ENCODE results near the gene CDH23.

The CDH23 gene

DNA sequence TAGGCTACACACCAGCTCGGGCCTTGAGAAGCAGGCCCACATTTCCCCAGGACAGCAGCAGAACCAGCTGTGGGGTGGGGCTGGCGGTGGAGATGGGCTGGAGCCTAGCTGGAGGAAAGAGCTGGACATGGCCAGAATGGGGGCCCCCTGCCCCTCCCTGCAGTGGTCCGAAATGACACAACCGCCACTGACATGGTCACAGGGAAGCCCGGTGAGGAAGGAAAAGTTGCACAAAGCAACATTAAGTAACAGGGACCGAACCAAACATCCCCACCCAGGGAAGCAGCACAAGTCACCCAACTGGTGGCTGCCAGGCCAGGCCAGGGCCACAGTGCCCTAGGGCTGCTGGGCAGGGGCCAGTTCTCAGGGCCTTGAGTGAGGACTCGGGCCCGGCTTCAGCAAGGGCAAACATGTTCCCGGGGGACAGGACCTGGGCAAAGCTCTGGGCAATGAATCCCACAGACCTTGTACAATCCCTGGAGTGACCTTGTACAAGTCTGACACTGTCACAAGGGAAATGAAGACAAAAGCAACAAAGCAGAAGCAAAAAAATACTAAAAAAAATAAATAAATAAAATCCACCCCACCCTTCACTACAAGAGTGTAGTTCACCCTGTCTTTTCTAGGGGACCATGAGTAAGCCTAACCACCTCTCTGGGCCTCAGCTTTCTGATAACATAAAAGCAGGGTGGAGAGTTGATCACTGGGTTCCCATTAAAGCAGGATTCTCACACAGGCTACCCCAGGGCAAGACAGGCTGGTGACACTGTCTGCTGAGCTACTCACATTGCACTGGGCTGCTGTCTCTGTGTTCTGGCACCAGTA lies 421.3 kb downstream of the CDH23 start:
- no peak for DNase-seq
- in situ Hi-C loops (cut with HindIII; ENCODE audit: low pct_ligation_motif_present, low pct_unique_long_range_greater_than_20kb, low sequenced_read_pairs), result no loop called here

DNA sequence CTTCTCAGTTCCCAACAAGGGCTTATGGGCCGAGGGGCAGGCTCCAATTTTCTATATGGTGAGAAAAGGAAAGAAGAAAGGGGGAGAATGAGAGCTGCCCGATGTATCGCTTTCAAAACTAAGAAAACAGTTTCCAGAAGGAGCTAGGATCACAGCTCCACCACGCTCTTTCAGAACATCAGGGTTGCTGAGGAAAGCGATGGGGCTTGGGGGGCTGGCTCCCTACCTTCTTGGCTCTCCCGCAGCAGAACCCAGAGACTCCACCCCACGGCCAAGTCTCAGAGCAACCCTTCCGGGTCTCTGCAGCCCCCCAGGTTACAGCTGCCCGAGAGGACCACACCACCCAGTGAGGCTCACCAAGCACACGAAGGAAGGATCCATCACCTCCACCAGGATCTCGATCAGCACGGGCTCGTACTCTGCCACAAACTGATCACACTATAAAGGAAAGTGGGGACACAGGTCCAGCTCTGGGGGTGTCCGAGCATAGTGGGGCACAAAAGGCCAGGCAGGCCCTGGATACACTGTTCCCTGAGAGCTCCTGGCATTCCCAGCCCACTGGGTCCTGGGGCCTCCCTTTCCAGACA lies 422.0 kb downstream of the CDH23 start:
- DNase-seq, result no peak
- in situ Hi-C loops (cut with HindIII; ENCODE audit: low pct_ligation_motif_present, low pct_unique_long_range_greater_than_20kb, low sequenced_read_pairs), result no loop called here

DNA sequence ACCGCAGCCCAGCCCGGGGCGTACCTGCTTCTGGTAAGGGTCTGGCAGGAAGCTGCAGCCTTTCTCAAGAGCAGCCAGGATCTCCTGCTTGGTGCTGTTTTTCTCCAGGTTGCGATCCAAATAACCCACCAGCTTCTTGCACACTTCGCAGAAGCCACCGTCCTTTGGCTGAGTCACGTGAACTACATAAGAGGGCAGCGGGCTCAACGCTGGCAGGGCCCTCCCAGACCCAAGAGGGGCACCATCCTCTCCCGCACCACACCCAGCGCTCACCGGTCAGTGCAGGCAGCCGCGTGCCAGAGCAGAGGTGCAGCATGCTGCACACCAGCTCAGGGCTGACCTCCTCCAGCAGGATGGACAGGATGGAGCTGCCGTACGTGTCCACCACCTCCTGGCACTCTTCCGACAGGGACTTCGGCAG lies 422.7 kb downstream of the CDH23 start:
- in situ Hi-C loops (cut with HindIII; ENCODE audit: low pct_ligation_motif_present, low pct_unique_long_range_greater_than_20kb, low sequenced_read_pairs), result no loop called here
- no peak for DNase-seq

DNA sequence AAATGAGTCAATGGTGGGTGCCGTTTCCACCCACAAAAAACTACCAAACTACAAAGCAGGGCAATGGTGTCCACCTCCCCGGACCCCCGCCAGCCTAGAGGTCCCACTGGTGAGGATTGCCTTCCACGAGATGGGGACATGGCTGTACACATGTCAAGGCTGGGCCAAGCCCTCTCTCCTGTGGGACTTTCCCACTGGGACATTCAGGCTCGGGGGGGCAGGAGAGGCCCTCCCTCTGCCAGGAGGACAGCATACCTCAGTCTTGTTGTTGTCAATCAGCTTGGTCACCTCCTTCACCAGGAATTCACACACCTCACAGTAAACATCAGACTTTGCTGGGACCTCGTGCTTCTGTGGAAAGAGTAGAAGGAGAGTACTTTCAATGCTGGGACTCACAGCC lies 423.3 kb downstream of the CDH23 start:
- DNase-seq, result no peak

DNA sequence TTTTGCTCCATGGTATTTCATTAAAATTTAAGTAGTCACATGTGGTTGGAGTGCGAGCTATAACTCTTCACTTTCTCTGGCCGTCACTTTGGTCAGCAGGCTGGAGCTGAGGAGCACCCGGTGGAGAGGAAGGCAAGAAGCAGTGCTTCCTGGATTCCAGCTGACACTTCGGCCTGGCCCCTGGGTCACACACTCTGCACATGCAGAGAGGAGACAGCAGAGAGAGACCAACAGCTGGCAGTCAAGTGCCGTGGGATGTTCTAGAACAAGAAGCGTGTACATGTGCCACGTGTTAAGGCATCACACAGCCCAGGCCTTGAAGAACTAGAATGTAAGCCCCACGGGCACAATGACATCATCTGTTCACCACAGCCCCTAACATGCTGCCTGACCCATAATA lies 424.2 kb downstream of the CDH23 start:
- in situ Hi-C loops (cut with HindIII; ENCODE audit: low pct_ligation_motif_present, low pct_unique_long_range_greater_than_20kb, low sequenced_read_pairs), result no loop called here

More for the DNA sequence above, 423.3 kb downstream of the CDH23 start:
- in situ Hi-C loops (cut with HindIII; ENCODE audit: low pct_ligation_motif_present, low pct_unique_long_range_greater_than_20kb, low sequenced_read_pairs), result no loop called here

DNA sequence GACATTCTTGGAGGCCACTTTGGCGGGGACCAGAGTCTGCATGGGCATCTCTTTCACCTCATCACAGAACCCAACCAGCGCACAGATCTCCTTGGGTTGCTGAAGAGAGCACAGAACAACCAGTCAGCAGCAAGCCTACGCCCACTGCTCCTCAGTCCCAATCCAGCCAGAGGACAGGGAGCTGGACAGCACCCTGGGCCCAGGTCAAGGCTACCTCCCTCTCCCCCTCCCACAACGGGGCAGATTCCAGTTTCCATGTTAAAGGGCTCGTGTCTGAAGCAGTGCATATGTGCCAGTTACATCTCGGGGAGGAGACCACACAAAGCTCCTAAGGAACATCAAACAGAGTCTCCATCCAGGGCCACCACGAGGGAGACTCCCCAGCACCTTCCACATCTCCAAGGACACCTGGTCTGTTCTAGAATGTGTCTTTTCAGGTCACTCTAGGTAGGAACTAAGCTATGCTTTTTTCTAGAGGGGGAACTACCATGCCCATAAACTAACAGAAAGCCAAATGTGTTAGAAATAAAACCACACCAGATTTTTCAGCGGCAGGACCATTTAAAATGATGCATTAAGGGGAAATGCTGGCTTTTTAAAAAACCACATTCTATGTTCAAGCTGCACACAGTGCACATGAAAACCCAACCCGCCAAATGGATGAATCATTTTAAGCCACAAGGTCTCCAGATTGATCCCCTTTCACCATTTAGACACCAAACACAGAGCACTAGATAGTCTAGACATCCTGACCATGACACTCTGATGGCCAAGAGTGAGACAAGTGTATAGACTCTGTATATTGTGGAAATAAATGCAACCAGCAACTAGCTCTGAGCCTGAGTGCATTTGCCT lies 425.4 kb downstream of the CDH23 start:
- in situ Hi-C loops (cut with HindIII; ENCODE audit: low pct_ligation_motif_present, low pct_unique_long_range_greater_than_20kb, low sequenced_read_pairs), result no loop called here

More for the DNA sequence above, 424.2 kb downstream of the CDH23 start:
- DNase-seq, result no peak

DNA sequence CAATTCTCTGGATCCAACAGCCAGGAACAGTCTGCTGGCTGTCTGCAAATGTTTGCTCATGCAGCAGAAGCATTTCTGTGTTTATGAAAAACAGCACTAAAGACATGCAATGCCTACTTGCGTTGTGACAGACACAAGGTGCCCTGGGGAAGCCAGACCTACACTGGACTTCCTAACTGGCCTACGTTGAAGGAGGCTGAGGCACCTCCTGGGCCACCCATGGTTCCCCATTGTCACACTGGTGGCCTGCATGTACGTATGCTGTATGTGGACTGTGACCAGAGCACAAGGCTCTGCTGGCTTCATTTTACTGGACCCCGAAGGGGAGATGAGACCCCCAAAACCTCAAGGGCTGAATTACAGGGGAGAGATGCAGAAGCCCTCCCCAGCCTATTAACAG lies 426.6 kb downstream of the CDH23 start:
- in situ Hi-C loops (cut with HindIII; ENCODE audit: low pct_ligation_motif_present, low pct_unique_long_range_greater_than_20kb, low sequenced_read_pairs), result no loop called here
- DNase-seq, result no peak

More for the DNA sequence above, 425.4 kb downstream of the CDH23 start:
- no peak for DNase-seq

DNA sequence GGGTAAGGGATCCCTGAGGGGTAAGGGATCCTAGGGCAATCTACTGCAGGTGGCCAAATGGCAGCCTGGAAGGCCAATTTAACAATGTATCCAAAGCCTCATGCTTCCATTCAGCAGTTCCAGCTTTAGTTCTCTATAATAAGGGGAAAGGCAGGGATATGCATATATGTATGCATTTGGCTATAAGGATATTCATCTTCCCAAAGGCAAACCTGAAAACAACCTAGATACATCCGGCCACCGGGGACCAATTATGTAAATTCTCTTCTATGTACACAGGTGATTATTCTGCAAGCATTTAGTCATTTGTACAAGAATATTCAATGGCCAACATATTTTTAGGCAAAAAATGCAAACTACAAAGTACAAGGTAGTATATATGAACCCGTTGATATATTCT lies 427.6 kb downstream of the CDH23 start:
- in situ Hi-C loops (cut with HindIII; ENCODE audit: low pct_ligation_motif_present, low pct_unique_long_range_greater_than_20kb, low sequenced_read_pairs), result no loop called here
- DNase-seq, result no peak

DNA sequence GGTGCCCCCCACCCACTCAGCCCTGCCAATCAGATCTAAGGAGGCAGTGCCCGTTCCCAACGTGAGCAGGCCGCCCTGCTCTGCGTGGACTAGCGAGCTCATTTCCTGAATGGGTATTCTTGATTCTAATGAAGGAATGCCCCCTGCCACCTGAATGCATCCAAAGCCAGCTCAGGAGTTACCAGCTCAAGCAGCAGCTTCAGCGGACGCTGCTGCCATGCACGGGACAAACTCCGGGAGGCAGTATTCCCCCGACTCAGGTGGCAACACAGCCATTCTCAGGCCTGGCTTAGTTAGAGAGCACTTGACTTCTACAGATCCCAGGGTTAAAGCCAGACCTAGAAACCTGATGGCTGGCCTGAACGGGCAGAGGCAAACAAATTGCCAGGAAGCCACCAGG lies 428.5 kb downstream of the CDH23 start:
- no peak for DNase-seq
- in situ Hi-C loops (cut with HindIII; ENCODE audit: low pct_ligation_motif_present, low pct_unique_long_range_greater_than_20kb, low sequenced_read_pairs), result no loop called here

DNA sequence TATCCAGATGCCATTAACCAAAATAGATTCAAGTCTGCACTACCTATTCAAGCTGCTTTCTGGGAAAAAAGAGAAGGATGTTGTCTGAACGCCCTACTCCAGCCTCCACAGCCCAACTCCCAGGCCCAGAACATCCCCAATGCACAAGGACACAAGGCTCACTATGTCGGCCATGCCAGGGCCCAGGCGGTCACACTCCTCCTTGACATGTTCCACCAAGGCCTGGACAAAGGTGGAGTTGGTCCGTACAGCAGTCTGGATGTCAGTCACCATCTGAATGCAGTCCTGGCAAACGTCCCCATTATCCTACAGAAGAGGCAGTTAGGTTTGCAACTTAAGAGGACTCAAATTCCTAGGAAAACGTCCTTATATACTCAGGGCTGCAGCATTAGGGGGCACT lies 431.1 kb downstream of the CDH23 start:
- DNase-seq, result no peak
- in situ Hi-C loops (cut with HindIII; ENCODE audit: low pct_ligation_motif_present, low pct_unique_long_range_greater_than_20kb, low sequenced_read_pairs), result no loop called here

DNA sequence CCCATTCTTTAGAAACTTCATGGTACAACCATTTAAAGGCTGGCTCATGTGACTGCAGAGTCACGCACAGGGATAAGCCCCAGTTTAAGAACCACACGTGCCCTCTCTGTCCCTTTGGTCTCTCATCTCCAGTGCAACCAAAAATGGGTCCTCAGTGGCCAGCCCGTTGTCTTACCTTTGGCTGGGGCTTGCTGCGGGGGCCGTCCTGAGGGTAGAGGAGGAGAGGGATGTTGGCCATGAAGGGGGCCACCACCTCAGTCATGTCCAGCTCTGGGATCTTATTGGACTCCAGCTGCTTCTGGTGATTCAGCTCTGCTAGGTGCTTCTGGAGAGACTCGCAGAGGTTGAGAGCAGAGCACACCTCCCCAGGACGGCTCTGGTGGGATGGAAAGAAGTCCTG lies 432.0 kb downstream of the CDH23 start:
- no peak for DNase-seq
- in situ Hi-C loops (cut with HindIII; ENCODE audit: low pct_ligation_motif_present, low pct_unique_long_range_greater_than_20kb, low sequenced_read_pairs), result no loop called here

DNA sequence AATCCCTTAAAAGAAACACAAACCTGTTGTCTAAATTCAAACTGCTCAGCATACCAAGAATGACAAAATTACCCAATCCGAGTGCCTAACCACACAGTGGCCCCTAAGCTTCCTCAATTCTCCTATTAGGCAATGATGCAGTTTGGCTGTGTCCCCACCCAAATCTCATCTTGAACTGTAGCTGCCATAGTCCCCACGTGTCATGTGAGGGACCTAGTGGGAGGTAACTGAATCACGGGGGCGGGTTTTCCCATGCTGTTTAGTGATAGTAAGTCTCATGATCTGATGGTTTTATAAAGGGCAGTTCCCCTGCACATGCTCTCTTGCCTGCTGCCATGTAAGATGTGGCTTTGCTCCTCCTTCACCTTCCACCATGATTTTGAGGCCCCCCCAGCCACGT lies 432.5 kb downstream of the CDH23 start:
- DNase-seq, result no peak
- in situ Hi-C loops (cut with HindIII; ENCODE audit: low pct_ligation_motif_present, low pct_unique_long_range_greater_than_20kb, low sequenced_read_pairs), result no loop called here

DNA sequence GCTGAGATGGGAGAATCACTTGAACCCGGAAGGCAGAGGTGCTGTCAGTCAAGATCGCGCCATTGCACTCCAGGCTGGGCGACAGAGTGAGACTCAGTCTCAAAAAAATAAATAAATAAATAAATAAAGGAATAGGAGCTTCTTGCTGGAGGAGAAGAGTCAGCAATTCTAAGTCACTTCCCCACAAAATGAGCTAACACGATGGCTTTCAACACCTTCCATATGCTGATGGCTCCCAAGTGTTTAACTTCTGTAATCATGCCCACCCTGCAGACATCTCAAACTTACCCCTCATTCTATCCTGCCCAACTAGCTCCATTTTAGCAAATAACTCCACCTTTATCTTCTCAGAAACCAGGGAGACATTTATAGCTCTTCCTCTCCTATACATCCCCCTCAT lies 433.2 kb downstream of the CDH23 start:
- DNase-seq, result no peak
- in situ Hi-C loops (cut with HindIII; ENCODE audit: low pct_ligation_motif_present, low pct_unique_long_range_greater_than_20kb, low sequenced_read_pairs), result no loop called here

DNA sequence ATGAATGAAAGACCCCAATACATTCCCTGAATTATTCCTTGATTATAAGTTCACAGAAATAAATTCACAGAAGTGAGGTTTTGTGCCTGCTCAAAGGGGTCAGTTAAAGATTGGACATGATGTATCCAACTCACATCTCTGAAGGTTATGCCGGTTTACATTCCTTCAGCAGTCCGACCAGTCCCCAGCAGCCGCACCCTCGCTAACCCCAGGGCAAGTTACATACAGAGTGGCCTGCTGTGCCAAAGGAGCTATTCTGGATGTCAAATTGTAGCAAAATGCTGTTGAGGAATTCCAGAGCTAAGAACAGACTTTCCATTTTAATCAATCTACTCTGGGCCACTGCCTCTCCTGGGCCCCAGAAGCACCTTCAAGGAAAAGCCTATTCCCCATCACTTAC lies 434.0 kb downstream of the CDH23 start:
- no peak for DNase-seq
- in situ Hi-C loops (cut with HindIII; ENCODE audit: low pct_ligation_motif_present, low pct_unique_long_range_greater_than_20kb, low sequenced_read_pairs), result no loop called here

DNA sequence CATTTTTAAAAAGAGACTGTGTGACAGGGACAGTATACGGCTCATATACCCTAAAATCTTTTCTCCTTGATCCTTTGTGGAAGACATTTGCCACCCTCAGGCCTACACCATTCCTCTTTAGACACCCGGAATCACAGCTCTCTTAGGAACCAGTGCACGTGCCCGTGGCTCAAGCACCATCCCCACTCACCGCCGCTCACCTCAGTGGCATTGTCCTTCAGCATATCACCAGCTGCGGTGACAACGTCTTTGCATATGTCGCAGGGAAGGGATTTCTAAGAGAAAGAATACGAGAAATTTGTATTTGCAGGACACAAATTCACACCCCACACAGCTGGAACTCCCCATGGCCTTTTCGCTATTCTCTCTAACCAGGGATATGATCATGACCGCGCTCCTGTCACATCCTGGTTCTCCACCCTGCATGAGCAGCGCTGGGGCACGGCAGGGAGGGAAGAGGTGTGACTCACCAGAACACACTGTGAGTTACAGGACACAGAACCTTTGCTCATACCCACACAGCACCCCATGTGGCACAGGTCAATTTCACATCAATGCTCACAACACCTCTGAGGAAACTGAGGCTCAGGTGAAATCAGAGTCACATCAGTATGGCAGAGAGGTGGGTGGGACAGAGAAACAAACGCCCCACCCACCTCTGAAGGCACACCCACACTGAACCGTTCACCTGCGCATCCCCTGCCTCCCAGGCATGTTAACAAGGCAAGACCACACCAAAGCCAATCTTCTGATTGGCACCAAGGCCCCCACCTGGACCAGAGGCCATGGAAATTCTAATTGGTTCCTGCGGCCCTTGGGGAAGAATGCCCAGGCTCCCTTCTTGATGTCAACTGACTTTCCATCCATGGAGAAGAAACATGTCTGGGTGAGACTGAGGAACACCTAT lies 435.2 kb downstream of the CDH23 start:
- in situ Hi-C loops (cut with HindIII; ENCODE audit: low pct_ligation_motif_present, low pct_unique_long_range_greater_than_20kb, low sequenced_read_pairs), result no loop called here
- DNase-seq, result peak; percentile 65

DNA sequence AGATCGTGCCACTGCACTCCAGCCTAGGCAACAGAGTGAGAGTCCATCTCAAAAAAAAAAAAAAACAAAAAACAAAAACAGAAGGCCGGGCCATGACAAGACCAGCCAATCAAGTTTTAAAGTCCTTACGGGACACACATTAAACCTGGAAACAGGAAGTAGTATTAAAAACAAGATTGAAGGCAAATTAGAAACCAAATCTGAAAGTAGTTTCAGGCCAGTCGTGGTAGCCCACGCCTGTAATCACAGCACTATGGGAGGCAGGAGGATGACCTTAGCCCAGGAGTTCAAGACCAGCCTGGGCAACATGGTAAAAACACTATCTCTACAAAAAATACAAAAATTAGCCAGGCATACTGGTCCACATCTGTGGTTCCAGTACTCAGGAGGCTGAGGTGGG lies 436.2 kb downstream of the CDH23 start:
- DNase-seq, result no peak
- in situ Hi-C loops (cut with HindIII; ENCODE audit: low pct_ligation_motif_present, low pct_unique_long_range_greater_than_20kb, low sequenced_read_pairs), result no loop called here

DNA sequence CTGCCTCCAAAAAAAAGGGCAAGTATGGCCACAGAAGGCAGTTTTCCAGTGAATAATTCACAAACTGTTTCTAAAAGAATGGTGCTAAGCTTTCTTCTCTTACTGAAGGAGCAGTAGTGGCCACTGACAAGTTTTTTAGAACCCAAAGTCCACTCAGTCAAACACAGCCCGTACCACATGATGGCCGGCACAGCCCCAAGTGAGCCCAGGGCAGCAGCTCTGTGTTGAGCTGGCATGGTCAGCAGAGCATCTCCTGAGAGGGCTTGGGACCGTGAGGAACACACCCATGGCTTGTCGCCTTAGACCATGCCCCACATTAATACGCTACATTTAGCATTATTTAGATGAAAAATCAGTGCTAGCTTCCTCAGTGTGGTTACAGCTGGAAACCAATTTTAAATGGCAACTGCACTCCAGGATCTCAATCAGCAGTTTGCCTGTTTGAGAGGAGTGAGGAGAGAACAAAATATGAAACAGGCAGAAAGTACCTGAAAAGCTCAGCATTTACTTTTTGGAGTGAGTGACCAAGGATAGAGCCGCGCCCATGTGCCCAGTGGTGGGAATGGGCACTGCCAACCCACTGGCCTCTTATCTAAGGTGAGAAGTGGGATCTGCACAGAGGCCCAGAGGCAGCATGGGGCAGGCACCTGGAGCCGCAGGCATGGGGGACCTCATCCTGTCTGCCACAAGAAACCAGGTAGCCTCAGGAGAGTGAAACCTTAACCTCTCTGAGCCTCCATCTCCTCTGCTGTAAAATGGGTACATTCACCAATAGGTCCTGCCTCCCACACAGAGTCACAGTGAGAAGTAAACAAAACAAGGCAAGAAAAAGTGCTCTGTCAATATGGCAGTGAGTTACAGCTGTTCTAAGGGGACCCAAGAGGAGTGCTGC lies 437.0 kb downstream of the CDH23 start:
- in situ Hi-C loops (cut with HindIII; ENCODE audit: low pct_ligation_motif_present, low pct_unique_long_range_greater_than_20kb, low sequenced_read_pairs), result no loop called here

DNA sequence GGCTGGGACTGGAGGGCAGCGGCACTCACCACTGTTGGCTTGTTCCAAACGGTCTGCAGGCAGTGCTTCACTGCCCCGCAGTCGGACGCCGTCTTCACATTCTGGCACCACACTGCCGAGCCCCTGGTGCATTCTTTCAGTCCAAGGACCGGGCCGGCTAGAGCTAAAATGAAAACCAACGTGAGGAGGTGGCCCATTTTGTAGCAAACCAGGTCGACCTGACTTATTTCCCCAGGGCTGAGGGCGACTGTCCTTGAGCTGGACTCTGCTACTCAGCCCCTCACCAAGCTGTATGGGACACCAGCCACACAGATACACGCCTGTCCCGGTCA lies 437.6 kb downstream of the CDH23 start:
- in situ Hi-C loops (cut with HindIII; ENCODE audit: low pct_ligation_motif_present, low pct_unique_long_range_greater_than_20kb, low sequenced_read_pairs), result no loop called here
- no peak for DNase-seq

More for the DNA sequence above, 437.0 kb downstream of the CDH23 start:
- DNase-seq, result no peak

Measured in ACHN (cell line).